GM20431 (cell line): ENCODE measurements around the gene TARM1.

ENCODE experiments used
- in situ Hi-C: fragments of 300-500 bp; cut with MseI, MboI; formaldehyde crosslinking; loops from one replicate; pipeline ENCODE4 v1.15.0; 2020; ENCODE audit warnings: low sequenced_read_pairs; ENCODE audit not compliant: unreplicated experiment

TARM1 gene

DNA sequence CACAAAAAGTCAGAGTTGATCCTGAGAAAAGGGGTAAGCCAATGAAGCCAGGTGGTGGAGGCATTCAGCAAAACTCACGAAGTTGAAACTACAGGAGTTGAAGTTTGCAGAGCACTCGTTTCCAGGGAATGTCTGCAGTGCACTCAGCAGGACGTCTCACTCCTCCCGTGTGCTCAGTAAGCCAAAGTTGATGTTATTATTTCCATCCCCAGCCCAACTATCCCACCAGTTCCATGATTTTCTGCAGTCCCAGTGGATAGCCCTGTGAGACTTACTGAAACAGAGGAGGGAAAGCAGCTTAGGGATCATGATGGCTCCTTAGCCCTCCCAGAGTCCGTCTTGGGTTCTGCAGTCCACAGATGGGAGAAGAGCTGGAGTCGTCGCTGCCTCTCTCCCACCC lies at the start of gene TARM1:
Gene TARM1, minus strand, starts transcription at position 334 of the 400 bp plus-strand sequence. Its CDS starts 25 bp downstream, at position 309.
- in situ Hi-C loops: no loop called here

GRCh38 chr19:54129617-54129996 lies 48.4 kb upstream of the TARM1 start:
- in situ Hi-C loops: no loop called here

DNA sequence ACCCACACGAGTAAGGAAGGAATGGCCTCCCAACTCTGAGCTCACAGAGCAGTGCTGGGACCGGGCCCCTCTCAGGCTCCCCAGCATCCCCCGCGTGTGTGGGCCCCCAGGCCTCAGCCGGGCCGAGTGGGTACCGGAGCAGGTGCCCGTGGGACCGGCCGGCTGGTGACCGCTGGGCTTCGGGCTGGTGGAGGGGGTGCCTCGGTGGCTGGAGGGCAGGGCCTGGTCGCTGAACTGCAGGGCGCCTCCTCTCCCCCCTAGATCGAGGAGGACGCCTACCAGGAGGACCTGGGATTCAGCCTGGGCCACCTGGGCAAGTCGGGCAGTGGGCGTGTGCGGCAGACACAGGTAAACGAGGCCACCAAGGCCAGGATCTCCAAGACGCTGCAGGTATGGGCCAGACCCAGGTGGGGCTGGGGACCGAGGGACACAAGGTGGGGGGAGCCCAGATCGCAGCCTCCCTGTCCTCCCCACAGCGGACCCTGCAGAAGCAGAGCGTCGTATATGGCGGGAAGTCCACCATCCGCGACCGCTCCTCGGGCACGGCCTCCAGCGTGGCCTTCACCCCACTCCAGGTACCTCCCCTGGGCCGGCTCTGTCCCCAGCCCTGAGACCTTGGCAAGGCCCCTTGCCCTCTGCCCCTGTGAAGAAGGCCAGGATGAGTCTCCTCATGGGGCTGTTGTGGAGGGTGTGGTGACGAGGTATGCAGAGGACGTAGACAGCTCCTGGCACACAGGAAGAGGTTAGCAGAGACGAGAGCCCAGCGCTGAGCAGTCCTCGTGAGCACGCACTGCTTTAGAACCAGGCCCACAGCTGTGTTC lies 47.8 kb upstream of the TARM1 start:
- in situ Hi-C loops: no loop called here

GRCh38 chr19:54128441-54128725 lies 47.2 kb upstream of the TARM1 start:
- in situ Hi-C loops: no loop called here

- in situ Hi-C loops: no loop called here
Observed at GRCh38 chr19:54127688-54128440, 46.7 kb upstream of the TARM1 start.

- in situ Hi-C loops: no loop called here
Observed at GRCh38 chr19:54125713-54126112, 44.5 kb upstream of the TARM1 start.

DNA sequence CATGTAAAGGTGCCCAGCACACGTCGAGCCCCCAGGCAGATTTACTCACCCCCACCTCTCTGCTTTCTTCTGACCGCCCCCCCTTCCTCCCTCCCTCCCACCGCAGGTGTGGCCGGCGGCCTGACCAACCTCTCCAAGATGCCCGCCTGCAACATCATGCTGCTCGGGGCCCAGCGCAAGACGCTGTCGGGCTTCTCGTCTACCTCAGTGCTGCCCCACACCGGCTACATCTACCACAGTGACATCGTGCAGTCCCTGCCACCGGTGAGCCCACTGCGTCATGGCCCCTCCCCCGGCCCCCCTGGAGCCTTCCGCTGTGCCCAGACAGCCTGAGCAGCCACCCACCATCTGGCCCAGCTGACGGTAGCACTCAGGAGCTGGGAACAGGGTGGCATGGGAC lies 43.2 kb upstream of the TARM1 start:
- in situ Hi-C loops: no loop called here

DNA sequence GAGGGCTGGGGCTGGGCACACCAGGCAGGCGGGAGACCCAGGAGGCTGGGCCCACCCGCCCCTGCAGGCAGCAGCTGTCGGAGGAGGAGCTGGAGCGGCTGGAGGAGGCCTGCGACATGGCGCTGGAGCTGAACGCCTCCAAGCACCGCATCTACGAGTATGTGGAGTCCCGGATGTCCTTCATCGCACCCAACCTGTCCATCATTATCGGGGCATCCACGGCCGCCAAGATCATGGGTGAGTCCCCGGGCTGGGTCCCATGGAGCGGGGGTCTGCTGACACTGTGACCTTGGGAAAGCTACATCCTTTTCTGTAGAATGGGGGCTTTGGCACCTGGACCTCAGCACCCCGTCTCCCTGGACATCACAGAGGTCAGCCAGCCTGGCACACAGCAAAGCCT lies 42.5 kb upstream of the TARM1 start:
- in situ Hi-C loops: no loop called here

GRCh38 chr19:54121259-54121658 lies 40.1 kb upstream of the TARM1 start:
- in situ Hi-C loops: no loop called here

GRCh38 chr19:54115109-54116063 lies 34.2 kb upstream of the TARM1 start, which contains the start of the genes PRPF31 and TFPT:
TSS of gene PRPF31 (plus strand) at chr19:54115754. CDS start at chr19:54118279, 2,525 bp downstream.
TSS of gene TFPT (minus strand) at chr19:54115657. CDS start at chr19:54115269, 388 bp downstream.
- in situ Hi-C loops: no loop called here

- in situ Hi-C loops: no loop called here
Observed at GRCh38 chr19:54114340-54115108, 33.4 kb upstream of the TARM1 start.

GRCh38 chr19:54109651-54110050 lies 28.5 kb upstream of the TARM1 start:
- in situ Hi-C loops: no loop called here

- in situ Hi-C loops: no loop called here
Observed at GRCh38 chr19:54108496-54108895, 27.3 kb upstream of the TARM1 start.

- in situ Hi-C loops: no loop called here
Observed at GRCh38 chr19:54107876-54108490, 26.8 kb upstream of the TARM1 start.

- in situ Hi-C loops: no loop called here
Observed at GRCh38 chr19:54106716-54107115, 25.6 kb upstream of the TARM1 start.

- in situ Hi-C loops: no loop called here
Observed at GRCh38 chr19:54105796-54106195, 24.6 kb upstream of the TARM1 start.

GRCh38 chr19:54104998-54105715 lies 24.0 kb upstream of the TARM1 start:
- in situ Hi-C loops: no loop called here

- in situ Hi-C loops: no loop called here
Observed at GRCh38 chr19:54102421-54103169, 21.4 kb upstream of the TARM1 start, which contains the start of gene NDUFA3. TSS of gene NDUFA3 (plus strand) at chr19:54102855. CDS start at chr19:54102879, 24 bp downstream.
